WTC11 (cell line): ENCODE measurements around the gene GALK1. TPM values are rescaled to one million over a fixed set of nuclear protein-coding genes. Genes with fewer than 3 reads are reported as not detected.

Experiments
- CBFB ChIP-seq: sonication (generic); formaldehyde crosslinking; IDR thresholded peaks from 2 replicates; pipeline ENCODE4 v1.8.1; 2022; ENCODE audit warnings: mild to moderate bottlenecking, low read depth, missing genetic modification reagents
- CREB1 ChIP-seq: sonication (generic); formaldehyde crosslinking; IDR thresholded peaks from 2 replicates; pipeline ENCODE4 v1.8.0; 2023; ENCODE audit warnings: mild to moderate bottlenecking, missing genetic modification reagents
- HMGA2 ChIP-seq: fragments of 250-450 bp; sonication (Bioruptor Pico); IDR thresholded peaks from 2 replicates; pipeline ENCODE4 v1.4.0; 2021; ENCODE audit warnings: mild to moderate bottlenecking, moderate library complexity
- KAT7 ChIP-seq: sonication (generic); formaldehyde crosslinking; IDR thresholded peaks from 2 replicates; pipeline ENCODE4 v1.8.1; 2023; ENCODE audit warnings: missing genetic modification reagents, mild to moderate bottlenecking, borderline replicate concordance
- MYBL2 ChIP-seq: sonication (generic); formaldehyde crosslinking; IDR thresholded peaks from 2 replicates; pipeline ENCODE4 v1.8.1; 2023; ENCODE audit warnings: mild to moderate bottlenecking, moderate library complexity, missing genetic modification reagents
- NFYB ChIP-seq: sonication (generic); formaldehyde crosslinking; conservative IDR thresholded peaks from 2 replicates; pipeline ENCODE4 v1.8.0; 2022; ENCODE audit warnings: low read depth, missing genetic modification reagents
- NR2C2 ChIP-seq: sonication (generic); formaldehyde crosslinking; IDR thresholded peaks from 2 replicates; pipeline ENCODE4 v1.8.0; 2022; ENCODE audit warnings: mild to moderate bottlenecking, missing genetic modification reagents
- TEAD4 ChIP-seq: sonication (generic); formaldehyde crosslinking; IDR thresholded peaks from 2 replicates; pipeline ENCODE4 v1.8.0; 2022; ENCODE audit warnings: mild to moderate bottlenecking, missing genetic modification reagents
- ZNF317 ChIP-seq: sonication (generic); formaldehyde crosslinking; IDR thresholded peaks from 2 replicates; pipeline ENCODE4 v1.8.1; 2023; ENCODE audit warnings: low read depth, mild to moderate bottlenecking, moderate library complexity, missing genetic modification reagents, borderline replicate concordance
- ZNF416 ChIP-seq: fragments of 250-450 bp; sonication (Bioruptor Pico); IDR thresholded peaks from 2 replicates; pipeline ENCODE4 v1.9.0; 2021; ENCODE audit warnings: mild to moderate bottlenecking, inconsistent platforms
- total RNA-seq: library from RNA; stranded (reverse); gene quantifications from 3 replicates; pipeline ENCODE4 v1.2.3, GENCODE V29; 2021
- TF ChIP-seq, protein P1 (sequence below): sonication (generic); formaldehyde crosslinking; IDR thresholded peaks from 2 replicates; pipeline ENCODE4 v1.8.0; 2022; ENCODE audit warnings: mild to moderate bottlenecking, missing genetic modification reagents
- TF ChIP-seq, protein P2 (sequence below): sonication (generic); formaldehyde crosslinking; IDR thresholded peaks from 2 replicates; pipeline ENCODE4 v1.8.0; 2022; ENCODE audit warnings: mild to moderate bottlenecking, missing genetic modification reagents
- TF ChIP-seq, protein P3 (sequence below): sonication (generic); formaldehyde crosslinking; IDR thresholded peaks from 2 replicates; pipeline ENCODE4 v1.8.0; 2023; ENCODE audit warnings: missing genetic modification reagents
- TF ChIP-seq, protein P4 (sequence below): fragments of 250-450 bp; sonication (Bioruptor Pico); IDR thresholded peaks from 2 replicates; pipeline ENCODE4 v1.8.0; 2021; ENCODE audit warnings: mild to moderate bottlenecking
- TF ChIP-seq, protein P5 (sequence below): fragments of 200-600 bp; IDR thresholded peaks from 2 replicates; pipeline ENCODE4 v1.8.0; 2022; ENCODE audit warnings: antibody characterized with exemption
- TF ChIP-seq, protein P6 (sequence below): sonication (generic); formaldehyde crosslinking; IDR thresholded peaks from 2 replicates; pipeline ENCODE4 v1.8.0; 2023; ENCODE audit warnings: missing genetic modification reagents, mild to moderate bottlenecking, borderline replicate concordance
- TF ChIP-seq, protein P7 (sequence below): fragments of 250-450 bp; sonication (Bioruptor Pico); IDR thresholded peaks from 2 replicates; pipeline ENCODE4 v1.9.0; 2021; ENCODE audit warnings: moderate library complexity, mild to moderate bottlenecking, inconsistent platforms, borderline replicate concordance
- TF ChIP-seq, protein P8 (sequence below): sonication (generic); formaldehyde crosslinking; IDR thresholded peaks from 2 replicates; pipeline ENCODE4 v1.8.1; 2022; ENCODE audit warnings: missing genetic modification reagents, borderline replicate concordance
- TF ChIP-seq, protein P9 (sequence below): sonication (generic); formaldehyde crosslinking; IDR thresholded peaks from 2 replicates; pipeline ENCODE4 v1.8.1; 2023; ENCODE audit warnings: mild to moderate bottlenecking, missing genetic modification reagents, moderate library complexity
- TF ChIP-seq, protein P10 (sequence below): sonication (generic); formaldehyde crosslinking; IDR thresholded peaks from 2 replicates; pipeline ENCODE4 v1.8.1; 2023; ENCODE audit warnings: mild to moderate bottlenecking, missing genetic modification reagents
- TF ChIP-seq, protein P11 (sequence below): sonication (generic); formaldehyde crosslinking; conservative IDR thresholded peaks from 2 replicates; pipeline ENCODE4 v1.8.1; 2022; ENCODE audit warnings: mild to moderate bottlenecking, missing genetic modification reagents

The GALK1 gene
- total RNA-seq, 1 experiment from 2014 or later: 42.2 TPM

DNA sequence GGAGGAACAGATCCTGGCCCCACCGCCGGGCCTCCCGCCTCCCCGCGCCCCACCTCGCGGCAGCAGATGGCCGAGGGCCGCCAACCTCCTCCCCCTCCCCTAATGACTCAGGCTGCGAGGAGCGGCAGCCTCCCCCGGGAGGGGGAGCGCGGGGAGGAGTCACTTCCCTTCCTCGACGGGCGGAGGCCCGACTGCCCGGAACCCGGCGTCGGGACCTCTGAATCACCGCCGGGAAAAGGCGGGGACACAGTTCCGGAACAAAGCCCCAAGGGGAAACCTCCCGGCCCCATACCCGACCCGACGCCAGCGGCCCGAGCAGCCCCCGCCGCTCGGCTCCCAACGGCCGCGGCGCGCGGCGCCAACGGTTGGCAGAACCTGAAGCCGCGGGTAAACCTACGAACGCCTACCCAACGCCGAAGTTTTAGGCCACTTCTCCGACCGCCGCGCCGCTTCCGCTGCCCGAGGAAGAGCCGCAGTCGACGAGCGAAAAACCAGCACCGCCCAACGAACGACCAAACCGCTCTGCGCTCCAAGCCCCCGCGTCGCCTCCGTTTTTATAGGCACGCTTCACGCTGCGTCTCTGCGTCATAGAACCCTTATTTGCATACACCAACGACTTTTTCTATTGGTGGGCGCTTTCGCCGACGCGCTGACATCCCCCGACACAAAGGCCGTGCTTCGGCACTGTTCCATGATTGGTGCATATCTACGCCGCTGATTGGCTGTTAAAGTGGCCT is 14.4 kb upstream of the GALK1 start (continued):
- TF ChIP-seq, protein P1, sequence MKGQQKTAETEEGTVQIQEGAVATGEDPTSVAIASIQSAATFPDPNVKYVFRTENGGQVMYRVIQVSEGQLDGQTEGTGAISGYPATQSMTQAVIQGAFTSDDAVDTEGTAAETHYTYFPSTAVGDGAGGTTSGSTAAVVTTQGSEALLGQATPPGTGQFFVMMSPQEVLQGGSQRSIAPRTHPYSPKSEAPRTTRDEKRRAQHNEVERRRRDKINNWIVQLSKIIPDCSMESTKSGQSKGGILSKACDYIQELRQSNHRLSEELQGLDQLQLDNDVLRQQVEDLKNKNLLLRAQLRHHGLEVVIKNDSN (CRISPR knock-in tag): no peak
- TF ChIP-seq, protein P2, sequence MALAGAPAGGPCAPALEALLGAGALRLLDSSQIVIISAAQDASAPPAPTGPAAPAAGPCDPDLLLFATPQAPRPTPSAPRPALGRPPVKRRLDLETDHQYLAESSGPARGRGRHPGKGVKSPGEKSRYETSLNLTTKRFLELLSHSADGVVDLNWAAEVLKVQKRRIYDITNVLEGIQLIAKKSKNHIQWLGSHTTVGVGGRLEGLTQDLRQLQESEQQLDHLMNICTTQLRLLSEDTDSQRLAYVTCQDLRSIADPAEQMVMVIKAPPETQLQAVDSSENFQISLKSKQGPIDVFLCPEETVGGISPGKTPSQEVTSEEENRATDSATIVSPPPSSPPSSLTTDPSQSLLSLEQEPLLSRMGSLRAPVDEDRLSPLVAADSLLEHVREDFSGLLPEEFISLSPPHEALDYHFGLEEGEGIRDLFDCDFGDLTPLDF (CRISPR knock-in tag): 0 out of 2 replicates have a peak, but pooled peaks have one; percentile 59
- TF ChIP-seq KAT7: no peak
- no peak for TF ChIP-seq CBFB (CRISPR knock-in tag)
- peak; percentile 94 for TF ChIP-seq NFYB
- no peak for TF ChIP-seq CREB1
- TF ChIP-seq MYBL2 (CRISPR knock-in tag): peak; percentile 83; the same call in 1 of the 2 replicates
- peak; percentile 16; the same call in 1 of the 2 replicates for TF ChIP-seq HMGA2 (CRISPR knock-in tag)
- TF ChIP-seq, protein P3, sequence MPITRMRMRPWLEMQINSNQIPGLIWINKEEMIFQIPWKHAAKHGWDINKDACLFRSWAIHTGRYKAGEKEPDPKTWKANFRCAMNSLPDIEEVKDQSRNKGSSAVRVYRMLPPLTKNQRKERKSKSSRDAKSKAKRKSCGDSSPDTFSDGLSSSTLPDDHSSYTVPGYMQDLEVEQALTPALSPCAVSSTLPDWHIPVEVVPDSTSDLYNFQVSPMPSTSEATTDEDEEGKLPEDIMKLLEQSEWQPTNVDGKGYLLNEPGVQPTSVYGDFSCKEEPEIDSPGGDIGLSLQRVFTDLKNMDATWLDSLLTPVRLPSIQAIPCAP (CRISPR knock-in tag): no peak
- TF ChIP-seq TEAD4: no peak
- TF ChIP-seq, protein P4, sequence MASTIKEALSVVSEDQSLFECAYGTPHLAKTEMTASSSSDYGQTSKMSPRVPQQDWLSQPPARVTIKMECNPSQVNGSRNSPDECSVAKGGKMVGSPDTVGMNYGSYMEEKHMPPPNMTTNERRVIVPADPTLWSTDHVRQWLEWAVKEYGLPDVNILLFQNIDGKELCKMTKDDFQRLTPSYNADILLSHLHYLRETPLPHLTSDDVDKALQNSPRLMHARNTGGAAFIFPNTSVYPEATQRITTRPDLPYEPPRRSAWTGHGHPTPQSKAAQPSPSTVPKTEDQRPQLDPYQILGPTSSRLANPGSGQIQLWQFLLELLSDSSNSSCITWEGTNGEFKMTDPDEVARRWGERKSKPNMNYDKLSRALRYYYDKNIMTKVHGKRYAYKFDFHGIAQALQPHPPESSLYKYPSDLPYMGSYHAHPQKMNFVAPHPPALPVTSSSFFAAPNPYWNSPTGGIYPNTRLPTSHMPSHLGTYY (CRISPR knock-in tag): peak; percentile 47; the same call in 1 of the 2 replicates
- TF ChIP-seq ZNF416 (CRISPR knock-in tag): peak; percentile 95
- TF ChIP-seq, protein P5, sequence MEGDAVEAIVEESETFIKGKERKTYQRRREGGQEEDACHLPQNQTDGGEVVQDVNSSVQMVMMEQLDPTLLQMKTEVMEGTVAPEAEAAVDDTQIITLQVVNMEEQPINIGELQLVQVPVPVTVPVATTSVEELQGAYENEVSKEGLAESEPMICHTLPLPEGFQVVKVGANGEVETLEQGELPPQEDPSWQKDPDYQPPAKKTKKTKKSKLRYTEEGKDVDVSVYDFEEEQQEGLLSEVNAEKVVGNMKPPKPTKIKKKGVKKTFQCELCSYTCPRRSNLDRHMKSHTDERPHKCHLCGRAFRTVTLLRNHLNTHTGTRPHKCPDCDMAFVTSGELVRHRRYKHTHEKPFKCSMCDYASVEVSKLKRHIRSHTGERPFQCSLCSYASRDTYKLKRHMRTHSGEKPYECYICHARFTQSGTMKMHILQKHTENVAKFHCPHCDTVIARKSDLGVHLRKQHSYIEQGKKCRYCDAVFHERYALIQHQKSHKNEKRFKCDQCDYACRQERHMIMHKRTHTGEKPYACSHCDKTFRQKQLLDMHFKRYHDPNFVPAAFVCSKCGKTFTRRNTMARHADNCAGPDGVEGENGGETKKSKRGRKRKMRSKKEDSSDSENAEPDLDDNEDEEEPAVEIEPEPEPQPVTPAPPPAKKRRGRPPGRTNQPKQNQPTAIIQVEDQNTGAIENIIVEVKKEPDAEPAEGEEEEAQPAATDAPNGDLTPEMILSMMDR: 0 out of 2 replicates have a peak, but pooled peaks have one; percentile 11
- no peak for TF ChIP-seq NR2C2
- TF ChIP-seq, protein P6, sequence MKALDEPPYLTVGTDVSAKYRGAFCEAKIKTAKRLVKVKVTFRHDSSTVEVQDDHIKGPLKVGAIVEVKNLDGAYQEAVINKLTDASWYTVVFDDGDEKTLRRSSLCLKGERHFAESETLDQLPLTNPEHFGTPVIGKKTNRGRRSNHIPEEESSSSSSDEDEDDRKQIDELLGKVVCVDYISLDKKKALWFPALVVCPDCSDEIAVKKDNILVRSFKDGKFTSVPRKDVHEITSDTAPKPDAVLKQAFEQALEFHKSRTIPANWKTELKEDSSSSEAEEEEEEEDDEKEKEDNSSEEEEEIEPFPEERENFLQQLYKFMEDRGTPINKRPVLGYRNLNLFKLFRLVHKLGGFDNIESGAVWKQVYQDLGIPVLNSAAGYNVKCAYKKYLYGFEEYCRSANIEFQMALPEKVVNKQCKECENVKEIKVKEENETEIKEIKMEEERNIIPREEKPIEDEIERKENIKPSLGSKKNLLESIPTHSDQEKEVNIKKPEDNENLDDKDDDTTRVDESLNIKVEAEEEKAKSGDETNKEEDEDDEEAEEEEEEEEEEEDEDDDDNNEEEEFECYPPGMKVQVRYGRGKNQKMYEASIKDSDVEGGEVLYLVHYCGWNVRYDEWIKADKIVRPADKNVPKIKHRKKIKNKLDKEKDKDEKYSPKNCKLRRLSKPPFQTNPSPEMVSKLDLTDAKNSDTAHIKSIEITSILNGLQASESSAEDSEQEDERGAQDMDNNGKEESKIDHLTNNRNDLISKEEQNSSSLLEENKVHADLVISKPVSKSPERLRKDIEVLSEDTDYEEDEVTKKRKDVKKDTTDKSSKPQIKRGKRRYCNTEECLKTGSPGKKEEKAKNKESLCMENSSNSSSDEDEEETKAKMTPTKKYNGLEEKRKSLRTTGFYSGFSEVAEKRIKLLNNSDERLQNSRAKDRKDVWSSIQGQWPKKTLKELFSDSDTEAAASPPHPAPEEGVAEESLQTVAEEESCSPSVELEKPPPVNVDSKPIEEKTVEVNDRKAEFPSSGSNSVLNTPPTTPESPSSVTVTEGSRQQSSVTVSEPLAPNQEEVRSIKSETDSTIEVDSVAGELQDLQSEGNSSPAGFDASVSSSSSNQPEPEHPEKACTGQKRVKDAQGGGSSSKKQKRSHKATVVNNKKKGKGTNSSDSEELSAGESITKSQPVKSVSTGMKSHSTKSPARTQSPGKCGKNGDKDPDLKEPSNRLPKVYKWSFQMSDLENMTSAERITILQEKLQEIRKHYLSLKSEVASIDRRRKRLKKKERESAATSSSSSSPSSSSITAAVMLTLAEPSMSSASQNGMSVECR (CRISPR knock-in tag): no peak; the same call in none of the 2 replicates
- TF ChIP-seq, protein P7, sequence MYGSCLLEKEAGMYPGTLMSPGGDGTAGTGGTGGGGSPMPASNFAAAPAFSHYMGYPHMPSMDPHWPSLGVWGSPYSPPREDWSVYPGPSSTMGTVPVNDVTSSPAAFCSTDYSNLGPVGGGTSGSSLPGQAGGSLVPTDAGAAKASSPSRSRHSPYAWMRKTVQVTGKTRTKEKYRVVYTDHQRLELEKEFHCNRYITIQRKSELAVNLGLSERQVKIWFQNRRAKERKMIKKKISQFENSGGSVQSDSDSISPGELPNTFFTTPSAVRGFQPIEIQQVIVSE (CRISPR knock-in tag): no peak; the same call in 1 of the 2 replicates
- TF ChIP-seq, protein P8, sequence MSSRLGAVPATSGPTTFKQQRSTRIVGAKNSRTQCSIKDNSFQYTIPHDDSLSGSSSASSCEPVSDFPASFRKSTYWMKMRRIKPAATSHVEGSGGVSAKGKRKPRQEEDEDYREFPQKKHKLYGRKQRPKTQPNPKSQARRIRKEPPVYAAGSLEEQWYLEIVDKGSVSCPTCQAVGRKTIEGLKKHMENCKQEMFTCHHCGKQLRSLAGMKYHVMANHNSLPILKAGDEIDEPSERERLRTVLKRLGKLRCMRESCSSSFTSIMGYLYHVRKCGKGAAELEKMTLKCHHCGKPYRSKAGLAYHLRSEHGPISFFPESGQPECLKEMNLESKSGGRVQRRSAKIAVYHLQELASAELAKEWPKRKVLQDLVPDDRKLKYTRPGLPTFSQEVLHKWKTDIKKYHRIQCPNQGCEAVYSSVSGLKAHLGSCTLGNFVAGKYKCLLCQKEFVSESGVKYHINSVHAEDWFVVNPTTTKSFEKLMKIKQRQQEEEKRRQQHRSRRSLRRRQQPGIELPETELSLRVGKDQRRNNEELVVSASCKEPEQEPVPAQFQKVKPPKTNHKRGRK (CRISPR knock-in tag): no peak
- TF ChIP-seq, protein P9, sequence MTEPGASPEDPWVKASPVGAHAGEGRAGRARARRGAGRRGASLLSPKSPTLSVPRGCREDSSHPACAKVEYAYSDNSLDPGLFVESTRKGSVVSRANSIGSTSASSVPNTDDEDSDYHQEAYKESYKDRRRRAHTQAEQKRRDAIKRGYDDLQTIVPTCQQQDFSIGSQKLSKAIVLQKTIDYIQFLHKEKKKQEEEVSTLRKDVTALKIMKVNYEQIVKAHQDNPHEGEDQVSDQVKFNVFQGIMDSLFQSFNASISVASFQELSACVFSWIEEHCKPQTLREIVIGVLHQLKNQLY (CRISPR knock-in tag): no peak
- TF ChIP-seq, protein P10, sequence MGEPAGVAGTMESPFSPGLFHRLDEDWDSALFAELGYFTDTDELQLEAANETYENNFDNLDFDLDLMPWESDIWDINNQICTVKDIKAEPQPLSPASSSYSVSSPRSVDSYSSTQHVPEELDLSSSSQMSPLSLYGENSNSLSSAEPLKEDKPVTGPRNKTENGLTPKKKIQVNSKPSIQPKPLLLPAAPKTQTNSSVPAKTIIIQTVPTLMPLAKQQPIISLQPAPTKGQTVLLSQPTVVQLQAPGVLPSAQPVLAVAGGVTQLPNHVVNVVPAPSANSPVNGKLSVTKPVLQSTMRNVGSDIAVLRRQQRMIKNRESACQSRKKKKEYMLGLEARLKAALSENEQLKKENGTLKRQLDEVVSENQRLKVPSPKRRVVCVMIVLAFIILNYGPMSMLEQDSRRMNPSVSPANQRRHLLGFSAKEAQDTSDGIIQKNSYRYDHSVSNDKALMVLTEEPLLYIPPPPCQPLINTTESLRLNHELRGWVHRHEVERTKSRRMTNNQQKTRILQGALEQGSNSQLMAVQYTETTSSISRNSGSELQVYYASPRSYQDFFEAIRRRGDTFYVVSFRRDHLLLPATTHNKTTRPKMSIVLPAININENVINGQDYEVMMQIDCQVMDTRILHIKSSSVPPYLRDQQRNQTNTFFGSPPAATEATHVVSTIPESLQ: no peak
- TF ChIP-seq, protein P11, sequence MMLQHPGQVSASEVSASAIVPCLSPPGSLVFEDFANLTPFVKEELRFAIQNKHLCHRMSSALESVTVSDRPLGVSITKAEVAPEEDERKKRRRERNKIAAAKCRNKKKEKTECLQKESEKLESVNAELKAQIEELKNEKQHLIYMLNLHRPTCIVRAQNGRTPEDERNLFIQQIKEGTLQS: no peak
- TF ChIP-seq ZNF317: no peak
